Mesothelial cell of epicardium (in vitro differentiated cells): ENCODE results near the gene CTBP2. TPM values are rescaled to one million over a fixed set of nuclear protein-coding genes. Genes with fewer than 3 reads are reported as not detected.

Source experiments
- DNase-seq, 2 experiments: peaks; one replicate each; pipeline ENCODE4 v3.0.0; 2021; ENCODE audit warnings: low spot score in 2 of 2; ENCODE audit not compliant: unreplicated experiment in 2 of 2
- H3K27ac Mint-ChIP-seq: 2 replicates; pipeline ENCODE4 v1.8.0; 2021; ENCODE audit warnings: mixed read lengths
- H3K27me3 Mint-ChIP-seq: 2 replicates; pipeline ENCODE4 v1.8.0; 2021; ENCODE audit warnings: low read depth, mixed read lengths
- H3K36me3 Mint-ChIP-seq: 2 replicates; pipeline ENCODE4 v1.8.0; 2021; ENCODE audit warnings: mixed read lengths
- H3K4me1 Mint-ChIP-seq: 2 replicates; pipeline ENCODE4 v1.8.0; 2021; ENCODE audit warnings: mixed read lengths
- H3K4me3 Mint-ChIP-seq: 2 replicates; pipeline ENCODE4 v1.8.0; 2021; ENCODE audit warnings: mild to moderate bottlenecking, moderate library complexity, mixed read lengths
- H3K9me3 Mint-ChIP-seq: 2 replicates; pipeline ENCODE4 v1.8.0; 2021; ENCODE audit warnings: mixed read lengths
- total RNA-seq: library from RNA; stranded (reverse); gene quantifications from 3 replicates; pipeline ENCODE4 v1.2.1, GENCODE V29; 2021
- TF ChIP-seq, protein P1 (sequence below): fragments of 200-600 bp; sonication (generic); IDR thresholded peaks from one replicate; pipeline ENCODE4 v1.5.0; 2021; ENCODE audit warnings: antibody characterized with exemption; ENCODE audit not compliant: unreplicated experiment

The CTBP2 gene
- total RNA-seq, 1 donor from 2014 or later = 122 TPM

DNA sequence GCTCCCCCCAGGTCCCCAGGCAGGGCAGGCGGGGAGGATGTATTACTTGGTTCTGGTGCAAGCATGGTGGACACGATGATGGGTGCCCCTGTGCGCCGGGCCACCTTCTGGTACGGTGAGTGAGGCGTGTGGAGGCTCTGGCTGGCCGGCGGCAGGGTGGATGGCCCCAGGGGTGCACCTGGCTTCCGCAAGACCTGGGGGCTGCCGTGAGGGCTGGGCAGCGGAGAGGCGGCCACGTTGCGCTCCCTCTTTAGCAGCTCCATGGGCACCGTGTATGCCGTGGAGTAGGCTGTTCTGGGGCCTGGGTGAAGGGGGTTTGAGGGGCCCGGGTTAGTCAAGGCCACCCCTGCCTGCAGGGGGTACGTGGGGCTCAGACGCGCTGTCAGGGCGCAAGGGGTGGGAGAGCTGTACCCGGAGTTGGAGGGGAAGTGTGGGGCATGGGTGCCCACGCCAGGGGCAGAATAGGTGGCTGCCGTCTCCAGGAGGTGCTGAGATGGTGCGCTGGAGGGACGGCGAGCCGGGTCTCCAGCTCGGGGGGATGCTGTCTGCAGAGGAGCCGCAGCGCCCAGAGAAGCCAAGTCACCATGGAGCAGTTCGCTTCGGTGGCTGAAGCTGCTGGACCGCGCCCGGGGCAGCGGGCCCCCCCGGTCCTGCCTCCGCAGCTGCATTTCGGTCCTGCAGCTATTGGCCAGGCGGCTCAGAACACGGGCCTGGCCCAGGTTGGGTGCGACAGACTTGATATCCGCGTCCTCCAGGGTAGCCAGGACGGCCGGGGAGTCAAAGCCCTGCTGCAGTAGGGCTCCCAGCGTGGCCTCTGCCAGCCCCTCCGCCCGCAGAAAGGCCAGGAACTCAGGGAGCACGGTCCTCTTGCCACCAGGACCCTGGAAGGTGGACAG is 134.1 kb downstream of the CTBP2 start:
- Mint-ChIP-seq H3K27ac (no peak overlapping the region), H3K36me3 (peaks cover 15% of the 10 kb centered on the region)
- DNase-seq = no peak

DNA sequence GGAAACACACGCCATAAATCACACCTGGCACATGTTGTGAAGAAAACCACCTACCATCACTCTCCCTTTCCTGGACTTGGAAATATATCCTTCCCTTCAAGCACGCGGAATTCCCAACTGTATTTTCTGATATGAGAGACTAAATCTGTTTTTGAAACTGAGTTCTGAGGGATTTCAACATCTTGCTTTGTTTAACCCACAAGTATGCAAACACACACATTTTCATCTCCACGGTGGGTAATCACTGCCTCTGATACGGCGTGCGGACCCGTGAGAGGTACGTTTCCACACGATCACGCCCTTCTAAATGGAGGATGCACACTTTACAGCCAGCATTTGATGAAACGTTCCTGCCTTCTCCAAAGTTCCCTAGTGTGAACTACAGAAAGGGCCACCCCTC is 135.0 kb downstream of the CTBP2 start:
- H3K9me3 Mint-ChIP-seq = peaks cover 5% of the 10 kb centered on the region
- H3K4me1 Mint-ChIP-seq = peaks cover 39% of the 10 kb centered on the region
- H3K27me3 Mint-ChIP-seq = no peaks in the 10 kb centered on the region
- TF ChIP-seq, protein P1, sequence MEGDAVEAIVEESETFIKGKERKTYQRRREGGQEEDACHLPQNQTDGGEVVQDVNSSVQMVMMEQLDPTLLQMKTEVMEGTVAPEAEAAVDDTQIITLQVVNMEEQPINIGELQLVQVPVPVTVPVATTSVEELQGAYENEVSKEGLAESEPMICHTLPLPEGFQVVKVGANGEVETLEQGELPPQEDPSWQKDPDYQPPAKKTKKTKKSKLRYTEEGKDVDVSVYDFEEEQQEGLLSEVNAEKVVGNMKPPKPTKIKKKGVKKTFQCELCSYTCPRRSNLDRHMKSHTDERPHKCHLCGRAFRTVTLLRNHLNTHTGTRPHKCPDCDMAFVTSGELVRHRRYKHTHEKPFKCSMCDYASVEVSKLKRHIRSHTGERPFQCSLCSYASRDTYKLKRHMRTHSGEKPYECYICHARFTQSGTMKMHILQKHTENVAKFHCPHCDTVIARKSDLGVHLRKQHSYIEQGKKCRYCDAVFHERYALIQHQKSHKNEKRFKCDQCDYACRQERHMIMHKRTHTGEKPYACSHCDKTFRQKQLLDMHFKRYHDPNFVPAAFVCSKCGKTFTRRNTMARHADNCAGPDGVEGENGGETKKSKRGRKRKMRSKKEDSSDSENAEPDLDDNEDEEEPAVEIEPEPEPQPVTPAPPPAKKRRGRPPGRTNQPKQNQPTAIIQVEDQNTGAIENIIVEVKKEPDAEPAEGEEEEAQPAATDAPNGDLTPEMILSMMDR = no peak
- peaks cover 24% of the 10 kb centered on the region for H3K36me3 Mint-ChIP-seq
- H3K27ac Mint-ChIP-seq = peak overlapping the region; percentile 79
- H3K4me3 Mint-ChIP-seq = no peak overlapping the region
- DNase-seq = no peak

More for the DNA sequence above, 134.1 kb downstream of the CTBP2 start:
- H3K27me3 Mint-ChIP-seq = no peaks in the 10 kb centered on the region
- H3K9me3 Mint-ChIP-seq = peaks cover 3% of the 10 kb centered on the region
- peaks cover 39% of the 10 kb centered on the region for H3K4me1 Mint-ChIP-seq
- TF ChIP-seq, protein P1 = no peak
- H3K4me3 Mint-ChIP-seq = no peak overlapping the region

GRCh38 chr10:125024497-125025234 is 135.7 kb downstream of the CTBP2 start:
- Mint-ChIP-seq H3K4me1 (peaks cover 34% of the 10 kb centered on the region), H3K27me3 (no peaks in the 10 kb centered on the region), H3K36me3 (peaks cover 30% of the 10 kb centered on the region), H3K9me3 (peaks cover 6% of the 10 kb centered on the region), H3K4me3 (no peak overlapping the region), H3K27ac (peak overlapping the region; percentile 59)
- TF ChIP-seq, protein P1 = no peak
- no peak for DNase-seq

GRCh38 chr10:125023862-125024496 is 136.4 kb downstream of the CTBP2 start:
- DNase-seq = no peak
- H3K4me1 Mint-ChIP-seq = peaks cover 31% of the 10 kb centered on the region
- TF ChIP-seq, protein P1 = no peak
- no peak overlapping the region for H3K4me3 Mint-ChIP-seq
- peaks cover 36% of the 10 kb centered on the region for H3K36me3 Mint-ChIP-seq
- H3K9me3 Mint-ChIP-seq = peaks cover 11% of the 10 kb centered on the region
- peak overlapping the region; percentile 59 for H3K27ac Mint-ChIP-seq
- H3K27me3 Mint-ChIP-seq = no peaks in the 10 kb centered on the region

- TF ChIP-seq, protein P1 = no peak
- peaks cover 24% of the 10 kb centered on the region for H3K4me1 Mint-ChIP-seq
- no peak for DNase-seq
- H3K36me3 Mint-ChIP-seq = peaks cover 38% of the 10 kb centered on the region
- H3K27me3 Mint-ChIP-seq = no peaks in the 10 kb centered on the region
- peaks cover 11% of the 10 kb centered on the region for H3K9me3 Mint-ChIP-seq
- no peak overlapping the region for H3K27ac Mint-ChIP-seq
- H3K4me3 Mint-ChIP-seq = no peak overlapping the region
Measured at GRCh38 chr10:125023255-125023654, 137.1 kb downstream of the CTBP2 start.
